Activated T-cell treated with anti-CD3 and anti-CD28 coated beads, Interleukin-2, amount 50 U/mL, for 4 hours (primary cell): Measurements from ENCODE around the gene CCDC158. TPM values are rescaled to one million over a fixed set of nuclear protein-coding genes. Genes with fewer than 3 reads are reported as not detected.

ENCODE experiments used
- ATAC-seq, 2 donors: fragments of 200-7000 bp; cut with Tn5 transposase; one replicate each; pipeline ENCODE4 v1.10.0; 2021
- DNase-seq: peaks from one replicate; pipeline ENCODE4 v3.0.0-alpha.2; 2020
- H3K27me3 Mint-ChIP-seq: one replicate; pipeline ENCODE4 v1.8.0; 2021; ENCODE audit warnings: low read depth, mixed read lengths
- H3K36me3 Mint-ChIP-seq: one replicate; pipeline ENCODE4 v1.8.0; 2022; ENCODE audit warnings: mixed read lengths; ENCODE audit not compliant: insufficient read depth
- H3K4me1 Mint-ChIP-seq: one replicate; pipeline ENCODE4 v1.8.0; 2021; ENCODE audit warnings: low read depth, mixed read lengths
- H3K4me3 Mint-ChIP-seq: one replicate; pipeline ENCODE4 v1.8.0; 2021; ENCODE audit warnings: mild to moderate bottlenecking, moderate library complexity, mixed read lengths
- H3K9me3 Mint-ChIP-seq: one replicate; pipeline ENCODE4 v1.8.0; 2021; ENCODE audit warnings: mixed read lengths
- total RNA-seq, 3 donors: library from RNA; stranded (reverse); gene quantifications; one replicate each; pipeline ENCODE4 v1.2.1, GENCODE V29; 2021

The CCDC158 gene
- total RNA-seq, 3 donors from 2014 or later = not detected

- peaks cover 6% of the 10 kb centered on the region for H3K27me3 Mint-ChIP-seq
- no peak overlapping the region for H3K4me3 Mint-ChIP-seq
- H3K36me3 Mint-ChIP-seq = no peaks in the 10 kb centered on the region
- DNase-seq (no peak), ATAC-seq (no peak)
- H3K4me1 Mint-ChIP-seq = no peaks in the 10 kb centered on the region
- peaks cover 45% of the 10 kb centered on the region for H3K9me3 Mint-ChIP-seq
Measured at GRCh38 chr4:76322236-76322635, 98.7 kb downstream of the CCDC158 start.

- Mint-ChIP-seq H3K36me3 (peaks cover 2% of the 10 kb centered on the region), H3K4me3 (no peak overlapping the region), H3K4me1 (no peaks in the 10 kb centered on the region), H3K9me3 (peaks cover 44% of the 10 kb centered on the region), H3K27me3 (peaks cover 14% of the 10 kb centered on the region)
- no peak for ATAC-seq
- DNase-seq = no peak
Measured at GRCh38 chr4:76316131-76316530, 104.8 kb downstream of the CCDC158 start.

DNA sequence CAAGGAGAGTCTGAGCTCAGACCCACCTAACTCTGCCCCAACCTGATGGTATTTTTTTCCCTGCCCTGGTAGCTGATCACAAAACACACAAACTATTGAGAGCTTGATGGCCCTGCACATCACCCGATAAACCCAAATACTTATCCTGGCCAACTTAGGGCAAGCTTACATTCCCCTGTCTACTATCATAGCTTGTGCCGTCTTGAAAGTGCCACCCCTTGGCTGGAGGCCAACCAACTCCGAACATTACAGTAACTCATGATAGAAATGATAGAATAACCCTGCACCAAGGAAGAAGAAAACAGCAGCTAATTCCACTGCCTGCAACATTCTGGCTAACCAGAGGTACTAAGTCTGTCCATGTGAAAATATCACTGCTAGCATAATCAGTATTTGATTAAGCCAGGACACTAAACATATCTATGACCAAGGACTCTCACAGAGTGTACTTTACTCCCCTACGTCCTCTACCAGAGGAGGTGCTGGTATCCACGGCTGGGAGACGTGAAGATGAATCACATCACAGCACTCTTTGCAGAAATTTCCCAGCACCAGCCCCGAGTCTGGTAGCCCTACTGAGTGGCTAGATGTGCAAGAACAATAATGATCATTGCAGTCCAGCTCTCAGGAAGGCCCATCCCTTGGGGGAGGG lies 105.5 kb downstream of the CCDC158 start:
- H3K4me1 Mint-ChIP-seq = no peaks in the 10 kb centered on the region
- peaks cover 39% of the 10 kb centered on the region for H3K9me3 Mint-ChIP-seq
- ATAC-seq (no peak), DNase-seq (no peak)
- no peak overlapping the region for H3K4me3 Mint-ChIP-seq
- H3K36me3 Mint-ChIP-seq = peaks cover 2% of the 10 kb centered on the region
- peaks cover 12% of the 10 kb centered on the region for H3K27me3 Mint-ChIP-seq

DNA sequence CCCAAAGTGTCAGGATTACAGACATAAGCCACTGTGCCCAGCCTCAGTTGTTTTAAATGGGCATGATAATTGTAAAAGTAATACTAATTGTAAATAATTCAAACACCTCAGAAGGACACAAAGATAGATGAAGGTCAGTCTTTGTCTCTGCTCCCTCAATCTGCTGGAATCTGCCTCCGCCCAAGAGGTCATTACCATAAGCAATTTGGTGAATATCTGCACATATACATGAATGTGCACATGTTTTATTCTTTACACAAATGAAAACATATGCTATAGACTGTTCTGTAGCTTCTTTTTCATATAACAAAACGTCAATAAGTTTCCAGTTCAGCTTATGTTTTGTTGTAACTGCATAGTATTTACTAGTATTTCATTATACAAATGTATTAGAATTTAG lies 107.4 kb downstream of the CCDC158 start:
- H3K4me1 Mint-ChIP-seq = no peaks in the 10 kb centered on the region
- H3K36me3 Mint-ChIP-seq = peaks cover 2% of the 10 kb centered on the region
- no peak for DNase-seq
- H3K9me3 Mint-ChIP-seq = peaks cover 28% of the 10 kb centered on the region
- no peak for ATAC-seq
- H3K4me3 Mint-ChIP-seq = no peak overlapping the region
- H3K27me3 Mint-ChIP-seq = peaks cover 12% of the 10 kb centered on the region

DNA sequence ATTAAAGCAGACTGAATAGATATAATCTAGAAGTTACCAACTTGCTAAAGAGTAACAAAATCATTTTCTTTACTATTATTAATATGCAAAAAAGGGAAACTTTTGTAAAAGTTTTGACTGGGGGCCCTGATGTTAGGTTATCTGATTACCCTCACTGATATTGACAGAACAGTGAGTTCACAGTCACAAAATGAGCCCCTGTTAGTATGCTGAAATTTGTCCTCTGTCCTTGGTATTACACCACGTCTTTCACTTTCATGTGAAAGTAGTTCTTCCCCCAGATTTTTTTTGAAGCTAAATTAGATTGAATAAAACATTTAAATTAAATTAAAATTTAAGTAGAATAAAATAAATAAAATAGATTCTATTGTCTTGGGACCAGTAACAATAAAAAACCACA lies 108.5 kb downstream of the CCDC158 start:
- DNase-seq (no peak), ATAC-seq (no peak)
- Mint-ChIP-seq H3K27me3 (peaks cover 11% of the 10 kb centered on the region), H3K9me3 (peaks cover 21% of the 10 kb centered on the region), H3K4me1 (no peaks in the 10 kb centered on the region), H3K4me3 (no peak overlapping the region), H3K36me3 (peaks cover 2% of the 10 kb centered on the region)

DNA sequence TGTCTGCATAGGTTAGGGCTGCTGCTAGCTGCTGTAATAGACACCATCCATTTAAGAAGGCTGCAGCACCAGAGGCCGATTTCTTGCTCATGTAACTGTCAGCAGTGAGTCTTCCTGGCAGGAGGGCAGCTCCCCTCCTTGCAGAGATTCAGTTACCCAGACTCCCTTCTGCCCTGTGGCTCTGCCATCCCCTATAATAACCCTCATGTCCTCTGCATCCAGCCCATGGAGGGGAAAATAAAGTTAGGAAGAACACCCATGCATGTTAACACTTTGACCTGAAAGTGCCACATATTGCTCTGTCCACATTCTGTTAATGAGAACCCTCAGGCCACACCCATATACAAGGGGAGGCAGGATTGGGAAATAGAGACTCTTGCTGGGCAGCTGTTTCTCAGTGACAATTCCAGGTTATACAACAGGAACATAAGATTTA lies 109.0 kb downstream of the CCDC158 start:
- H3K4me3 Mint-ChIP-seq = no peak overlapping the region
- peaks cover 15% of the 10 kb centered on the region for H3K9me3 Mint-ChIP-seq
- no peaks in the 10 kb centered on the region for H3K4me1 Mint-ChIP-seq

DNA sequence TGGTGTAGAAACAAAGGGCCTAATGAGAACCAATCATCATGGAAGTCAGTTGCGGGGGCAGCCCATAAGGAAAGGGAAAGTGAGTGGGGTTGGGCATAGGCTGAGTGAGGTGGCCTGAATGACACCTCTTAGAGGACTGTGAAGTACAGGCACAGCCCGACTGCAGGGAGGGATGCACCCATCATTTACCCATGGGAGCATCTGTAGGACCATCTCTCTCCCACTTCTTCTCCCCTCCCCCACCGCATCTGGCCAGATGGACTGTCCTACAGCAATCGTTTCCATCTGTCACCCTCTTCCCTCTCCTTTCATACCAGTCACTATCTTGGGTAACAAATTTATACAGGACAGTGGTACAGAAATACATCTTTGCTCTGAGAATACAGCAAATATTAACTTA lies 110.3 kb downstream of the CCDC158 start:
- no peak for ATAC-seq

More for the DNA sequence above, 109.0 kb downstream of the CCDC158 start:
- peaks cover 5% of the 10 kb centered on the region for H3K27me3 Mint-ChIP-seq
- peaks cover under 1% of the 10 kb centered on the region for H3K36me3 Mint-ChIP-seq
- ATAC-seq = no peak
- DNase-seq = no peak

DNA sequence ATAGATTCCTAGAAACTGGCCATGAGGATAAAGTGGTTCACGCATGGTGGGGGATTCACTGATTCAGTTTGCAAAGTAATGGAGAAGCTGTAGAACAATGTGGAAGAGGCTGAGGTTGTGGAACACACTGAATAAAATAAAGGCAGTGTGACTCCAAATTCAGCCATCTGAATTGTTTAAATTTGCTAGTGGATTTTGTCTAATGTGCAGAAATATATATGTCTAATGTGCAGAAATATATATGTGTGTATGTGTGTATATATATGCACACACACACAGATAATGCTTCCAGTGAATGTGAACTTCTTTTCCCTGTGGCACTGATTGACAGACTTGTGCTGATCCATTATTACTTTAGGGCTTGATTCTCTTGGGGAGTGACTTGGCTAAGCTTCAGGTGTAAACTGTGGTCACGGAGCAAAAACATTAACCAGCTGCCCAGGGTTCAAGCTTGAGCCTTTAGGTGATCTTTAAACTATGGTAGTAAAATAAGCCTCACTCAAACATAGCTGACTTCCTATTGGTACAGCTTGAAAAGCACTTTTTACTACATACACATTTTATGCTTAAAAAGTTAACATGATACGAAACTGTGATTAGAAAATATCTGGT lies 110.9 kb downstream of the CCDC158 start:
- H3K9me3 Mint-ChIP-seq = no peaks in the 10 kb centered on the region
- DNase-seq (no peak), ATAC-seq (no peak)
- peaks cover 8% of the 10 kb centered on the region for H3K4me1 Mint-ChIP-seq
- no peak overlapping the region for H3K4me3 Mint-ChIP-seq
- H3K36me3 Mint-ChIP-seq = no peaks in the 10 kb centered on the region
- H3K27me3 Mint-ChIP-seq = no peaks in the 10 kb centered on the region

More for the DNA sequence above, 110.3 kb downstream of the CCDC158 start:
- peaks cover 2% of the 10 kb centered on the region for H3K4me1 Mint-ChIP-seq
- no peak overlapping the region for H3K4me3 Mint-ChIP-seq
- no peaks in the 10 kb centered on the region for H3K36me3 Mint-ChIP-seq
- H3K9me3 Mint-ChIP-seq = peaks cover 4% of the 10 kb centered on the region
- DNase-seq = no peak
- no peaks in the 10 kb centered on the region for H3K27me3 Mint-ChIP-seq

DNA sequence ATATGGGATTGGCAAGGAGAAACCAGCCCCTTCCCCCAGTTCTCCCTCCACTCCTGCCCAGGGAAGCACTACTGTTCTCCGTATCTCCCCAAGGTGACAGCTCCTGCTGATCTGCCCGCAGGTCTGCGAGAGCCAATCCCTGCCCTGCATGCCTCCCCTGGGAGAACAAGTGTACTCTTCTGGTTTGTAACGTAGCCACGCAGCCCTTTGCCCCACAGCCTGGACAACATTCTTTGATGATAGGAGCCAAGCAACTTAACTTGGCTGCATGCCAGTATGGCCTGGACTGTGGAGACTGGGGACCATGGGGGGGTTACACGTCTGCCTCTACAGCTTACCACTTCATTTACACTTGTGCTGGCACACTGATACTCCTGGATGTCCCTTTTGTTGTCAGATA lies 112.4 kb downstream of the CCDC158 start:
- Mint-ChIP-seq H3K9me3 (no peaks in the 10 kb centered on the region), H3K36me3 (no peaks in the 10 kb centered on the region), H3K4me1 (peaks cover 18% of the 10 kb centered on the region), H3K27me3 (no peaks in the 10 kb centered on the region), H3K4me3 (no peak overlapping the region)
- ATAC-seq = no peak
- no peak for DNase-seq

DNA sequence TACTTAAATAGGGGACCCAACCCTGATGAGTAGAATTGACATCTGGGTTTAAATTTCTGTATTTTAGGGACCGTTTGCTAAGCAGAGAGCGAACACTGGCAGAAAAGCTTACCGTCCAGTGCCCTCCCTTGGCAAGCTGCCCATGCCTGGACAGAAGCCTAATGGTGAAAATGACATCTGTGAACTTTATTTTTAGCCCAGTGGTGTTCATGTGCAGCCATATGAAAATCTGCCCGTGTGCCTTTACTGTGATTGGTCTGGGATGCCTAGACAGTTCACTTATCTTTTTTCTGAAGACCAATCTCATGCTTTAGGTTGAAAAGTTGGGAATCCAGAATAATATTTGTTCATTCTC lies 113.3 kb downstream of the CCDC158 start:
- Mint-ChIP-seq H3K9me3 (no peaks in the 10 kb centered on the region), H3K4me3 (peak overlapping the region; percentile 81), H3K36me3 (no peaks in the 10 kb centered on the region), H3K4me1 (peaks cover 21% of the 10 kb centered on the region), H3K27me3 (no peaks in the 10 kb centered on the region)
- DNase-seq (no peak), ATAC-seq (no peak)

DNA sequence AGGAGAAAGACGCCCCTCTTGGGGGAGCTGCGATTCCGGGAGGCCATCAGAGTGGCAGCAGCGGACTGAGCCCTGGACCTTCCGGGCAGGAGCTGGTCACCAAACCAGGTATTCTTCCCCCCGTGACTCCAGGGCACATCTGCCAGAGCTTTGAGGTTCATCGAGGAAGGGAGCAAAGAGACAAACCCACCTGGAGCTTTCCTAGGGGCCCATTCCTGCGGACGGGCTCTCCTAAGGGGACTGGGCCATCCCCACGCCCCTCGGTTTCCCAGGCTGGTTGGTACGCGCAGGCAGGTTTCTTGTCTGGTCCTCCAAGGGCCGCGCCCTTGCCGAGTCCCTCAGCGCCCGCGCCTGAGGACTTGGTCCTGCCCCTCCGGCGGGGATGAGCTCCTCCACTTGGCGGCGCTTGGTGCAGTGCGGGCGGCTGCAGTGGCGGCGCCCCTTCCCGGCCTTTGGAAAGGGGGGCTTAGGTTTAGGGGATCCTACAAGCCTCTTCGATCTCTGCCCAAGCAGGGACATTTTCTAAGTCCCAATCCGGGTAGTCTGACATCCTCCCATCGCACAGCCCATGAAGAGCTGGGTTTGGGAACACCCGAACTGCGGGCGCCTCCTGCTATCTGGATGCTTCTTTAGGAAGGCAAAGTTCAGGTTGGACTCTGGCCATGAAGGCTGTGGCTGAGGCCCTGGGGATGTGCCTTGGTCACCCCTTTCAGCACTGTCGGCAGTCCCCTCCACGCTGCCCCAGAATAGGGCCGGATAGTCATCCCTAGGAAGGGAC lies 113.9 kb downstream of the CCDC158 start:
- Mint-ChIP-seq H3K27me3 (no peaks in the 10 kb centered on the region), H3K4me3 (peak overlapping the region; percentile 81)

DNA sequence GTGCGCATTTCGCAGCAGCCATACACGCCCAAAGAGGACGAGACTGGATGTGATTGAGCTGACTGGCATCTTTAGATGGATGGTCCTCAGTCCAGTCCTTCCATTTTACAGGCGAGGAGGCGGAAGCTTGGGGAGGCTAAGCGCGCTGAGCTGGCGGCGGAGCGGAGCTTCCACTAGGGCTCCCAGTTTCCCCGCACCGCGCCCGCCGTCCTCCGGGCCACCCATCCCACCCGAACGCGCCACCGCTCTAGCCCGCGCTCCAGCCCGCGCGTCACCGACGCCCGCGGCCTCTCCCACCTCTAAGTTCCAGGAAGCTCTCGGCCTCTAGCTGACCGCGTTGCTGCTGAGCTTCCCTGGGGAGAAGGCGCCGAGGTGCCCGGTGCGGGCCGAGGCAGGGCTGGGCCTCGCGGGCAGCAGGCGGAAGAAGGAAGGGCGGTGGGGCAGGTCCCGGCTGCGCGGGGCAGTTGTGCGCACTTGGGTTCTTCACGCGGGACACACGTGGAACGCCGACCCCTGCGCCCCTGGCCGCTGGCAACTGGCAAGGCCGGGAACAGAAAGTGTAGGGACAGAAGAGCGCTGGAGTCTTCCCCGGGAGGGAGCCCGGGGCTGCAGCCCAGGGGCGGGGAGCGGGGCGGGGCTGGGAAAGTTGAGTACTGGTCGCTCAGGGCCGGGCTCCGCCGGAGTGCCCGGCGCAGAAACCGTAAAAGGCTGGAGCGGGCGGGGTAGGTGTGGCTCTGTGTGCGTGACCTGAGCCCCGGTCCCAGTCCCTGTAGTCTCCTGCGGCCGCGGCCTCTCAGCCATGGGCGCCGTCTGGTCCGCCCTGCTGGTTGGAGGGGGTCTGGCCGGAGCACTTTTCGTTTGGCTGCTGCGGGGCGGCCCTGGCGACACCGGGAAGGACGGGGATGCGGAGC lies 114.7 kb downstream of the CCDC158 start, which contains the start of gene STBD1:
TSS of gene STBD1 (plus strand) at position 763 of the 911 bp plus-strand sequence. CDS start at position 800, 37 bp downstream.
- Mint-ChIP-seq H3K36me3 (no peaks in the 10 kb centered on the region), H3K9me3 (no peaks in the 10 kb centered on the region), H3K27me3 (no peaks in the 10 kb centered on the region), H3K4me1 (peaks cover 32% of the 10 kb centered on the region), H3K4me3 (peak within 1 kb of the TSS; percentile 81)
- DNase-seq = no peak
- peak; percentile 39 to 47 for ATAC-seq

More for the DNA sequence above, 113.9 kb downstream of the CCDC158 start:
- no peak for DNase-seq
- H3K9me3 Mint-ChIP-seq = no peaks in the 10 kb centered on the region
- H3K4me1 Mint-ChIP-seq = peaks cover 24% of the 10 kb centered on the region
- no peaks in the 10 kb centered on the region for H3K36me3 Mint-ChIP-seq
- ATAC-seq = peak; percentile 32 to 36

DNA sequence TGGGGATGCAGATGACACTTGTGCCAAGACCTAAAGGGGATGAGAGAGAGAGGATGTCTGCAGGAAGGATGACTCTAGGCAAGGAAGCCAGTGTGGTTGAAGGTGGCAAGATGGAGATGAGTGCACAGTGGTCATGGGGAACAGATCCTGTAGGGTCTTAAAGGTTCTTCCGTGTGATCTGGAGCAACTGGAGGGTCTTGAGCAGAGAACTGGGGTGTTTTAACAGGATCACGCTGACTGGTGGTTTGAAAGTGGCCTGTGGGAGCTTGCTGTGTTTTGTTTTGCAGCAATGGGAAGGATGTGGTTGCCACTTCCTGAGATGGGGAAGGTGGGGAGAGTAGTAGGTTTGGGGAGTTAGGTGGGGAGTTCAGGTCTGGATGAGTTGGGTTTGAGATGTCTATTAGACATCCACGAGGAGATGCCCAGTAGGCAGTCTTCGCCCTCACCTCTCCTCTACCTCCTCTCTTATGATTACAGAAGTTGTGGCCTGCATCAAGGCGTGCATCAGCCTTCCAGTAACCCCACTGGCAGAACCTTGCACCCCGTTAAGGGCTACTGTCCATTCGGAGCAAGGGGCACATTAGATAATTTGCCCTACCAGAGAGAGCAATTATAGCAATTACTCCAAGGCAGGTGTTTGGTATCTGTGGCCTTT lies 115.8 kb downstream of the CCDC158 start:
- ATAC-seq (peak; percentile 40 to 43), DNase-seq (no peak)
- Mint-ChIP-seq H3K9me3 (no peaks in the 10 kb centered on the region), H3K36me3 (no peaks in the 10 kb centered on the region), H3K27me3 (no peaks in the 10 kb centered on the region), H3K4me3 (peak overlapping the region; percentile 81), H3K4me1 (peaks cover 38% of the 10 kb centered on the region)
